WTC11 (cell line): ENCODE measurements around the gene HOXD10. TPM values are rescaled to one million over a fixed set of nuclear protein-coding genes. Genes with fewer than 3 reads are reported as not detected.

Experiments
- ATAC-seq: fragments of 200-7000 bp; cut with Tn5 transposase; 2 replicates; pipeline ENCODE4 v1.10.0; 2021; ENCODE audit warnings: mild to moderate bottlenecking, moderate library complexity
- CTCF ChIA-PET: fragments of 300-600 bp; sonication (Branson Sonifier 250); formaldehyde crosslinking; loops from one replicate; lab custom pipeline; 2021; ENCODE audit warnings: antibody characterized with exemption; lab: Charles Lee
- POLR2A ChIA-PET: fragments of 350-600 bp; sonication (Branson Sonifier 250); formaldehyde crosslinking; loops from one replicate; lab custom pipeline; 2021; ENCODE audit warnings: antibody characterized with exemption; lab: Charles Lee
- DNase-seq: peaks from one replicate; pipeline ENCODE4 v3.0.0; 2021; ENCODE audit warnings: low spot score
- H3K27ac Mint-ChIP-seq: 2 replicates; pipeline ENCODE4 v1.8.0; 2021; ENCODE audit warnings: mixed read lengths
- H3K27me3 Mint-ChIP-seq: 2 replicates; pipeline ENCODE4 v1.8.0; 2021; ENCODE audit warnings: low read depth, mild to moderate bottlenecking, moderate library complexity, mixed read lengths
- H3K36me3 Mint-ChIP-seq: 2 replicates; pipeline ENCODE4 v1.8.0; 2021; ENCODE audit warnings: mixed read lengths
- H3K4me1 Mint-ChIP-seq: 2 replicates; pipeline ENCODE4 v1.8.0; 2022; ENCODE audit warnings: mixed read lengths
- H3K4me3 Mint-ChIP-seq: 2 replicates; pipeline ENCODE4 v1.8.0; 2021; ENCODE audit warnings: mild to moderate bottlenecking, moderate library complexity, mixed read lengths
- H3K9me3 Mint-ChIP-seq: 2 replicates; pipeline ENCODE4 v1.8.0; 2021; ENCODE audit warnings: mixed read lengths
- ATF3 ChIP-seq: sonication (generic); formaldehyde crosslinking; conservative IDR thresholded peaks from 2 replicates; pipeline ENCODE4 v1.8.1; 2022; ENCODE audit warnings: mild to moderate bottlenecking, missing genetic modification reagents
- CTCF ChIP-seq: fragments of 200-600 bp; IDR thresholded peaks from 2 replicates; pipeline ENCODE4 v1.8.0; 2022; ENCODE audit warnings: antibody characterized with exemption
- ERG ChIP-seq: fragments of 250-450 bp; sonication (Bioruptor Pico); IDR thresholded peaks from 2 replicates; pipeline ENCODE4 v1.8.0; 2021; ENCODE audit warnings: mild to moderate bottlenecking
- KAT7 ChIP-seq: sonication (generic); formaldehyde crosslinking; IDR thresholded peaks from 2 replicates; pipeline ENCODE4 v1.8.1; 2023; ENCODE audit warnings: missing genetic modification reagents, mild to moderate bottlenecking, borderline replicate concordance
- MAX ChIP-seq: sonication (generic); formaldehyde crosslinking; IDR thresholded peaks from 2 replicates; pipeline ENCODE4 v1.8.0; 2022; ENCODE audit warnings: mild to moderate bottlenecking, missing genetic modification reagents
- MXD4 ChIP-seq: fragments of 250-450 bp; sonication (Bioruptor Pico); IDR thresholded peaks from 2 replicates; pipeline ENCODE4 v1.8.0; 2021; ENCODE audit warnings: mild to moderate bottlenecking, moderate library complexity, borderline replicate concordance
- USF1 ChIP-seq: sonication (generic); formaldehyde crosslinking; IDR thresholded peaks from 2 replicates; pipeline ENCODE4 v1.8.0; 2022; ENCODE audit warnings: mild to moderate bottlenecking, missing genetic modification reagents
- ZNF423 ChIP-seq: fragments of 250-450 bp; sonication (Bioruptor Pico); IDR thresholded peaks from 2 replicates; pipeline ENCODE4 v2.1.2; 2022; ENCODE audit warnings: mild to moderate bottlenecking, moderate library complexity
- ZSCAN18 ChIP-seq: fragments of 250-450 bp; sonication (Bioruptor Pico); IDR thresholded peaks from 2 replicates; pipeline ENCODE4 v2.1.2; 2022; ENCODE audit warnings: mild to moderate bottlenecking, moderate library complexity
- total RNA-seq: library from RNA; stranded (reverse); gene quantifications from 3 replicates; pipeline ENCODE4 v1.2.3, GENCODE V29; 2021

HOXD10 gene
- total RNA-seq, 1 experiment from 2014 or later, result not detected

GRCh38 chr2:176079831-176080539, 36.6 kb upstream of the HOXD10 start:
- H3K27ac Mint-ChIP-seq, result no peak overlapping the region
- CTCF ChIA-PET, result interaction anchor here (0.6 to 4.6 kb wide), 20 partner anchors 8 to 1383 kb away, joined by 3 to 56 read pairs (median 4); partner anchors contain the start of genes HOXD13 and LNPK
- H3K4me3 Mint-ChIP-seq, result peak overlapping the region; percentile 81

More at GRCh38 chr2:176079831-176080539, 36.6 kb upstream of the HOXD10 start:
- TF ChIP-seq ERG (CRISPR knock-in tag) (0 out of 2 replicates have a peak, but pooled peaks have one; percentile 64), MAX (CRISPR knock-in tag) (no peak), KAT7 (no peak), CTCF (peak; percentile 98), USF1 (CRISPR knock-in tag) (0 out of 2 replicates have a peak, but pooled peaks have one; percentile 7), ZNF423 (peak; percentile 49; the same call in 1 of the 2 replicates), ATF3 (CRISPR knock-in tag) (no peak), ZSCAN18 (CRISPR knock-in tag) (0 out of 2 replicates have a peak, but pooled peaks have one; percentile 55), MXD4 (CRISPR knock-in tag) (peak; percentile 77; the same call in 1 of the 2 replicates)
- TF ChIP-seq, all 79 proteins: peak for 6
- Mint-ChIP-seq H3K36me3 (peaks cover 3% of the 10 kb centered on the region; the same call in 1 of the 2 replicates), H3K4me1 (peaks cover 49% of the 10 kb centered on the region), H3K27me3 (peaks cover 98% of the 10 kb centered on the region), H3K9me3 (no peaks in the 10 kb centered on the region)
- DNase-seq, result peak; percentile 90
- peak; percentile 77 for ATAC-seq
- POLR2A ChIA-PET, result no interaction called here
